T-cell (primary cell): ENCODE data around the gene SFXN4. TPM values are rescaled to one million over a fixed set of nuclear protein-coding genes. Genes with fewer than 3 reads are reported as not detected.

Source experiments
- ATAC-seq, 4 experiments: fragments of 200-7000 bp in 3 of 4; fragments of 150-1000 bp in 1 of 4; cut with Tn5 transposase; replicated peaks in 1 of 4; 1 replicate in 3 of 4; 2 replicates in 1 of 4; pipeline ENCODE4 v1.10.0; 2021; ENCODE audit warnings: moderate library complexity in 3 of 4, mild to moderate bottlenecking in 2 of 4, moderate number of reproducible peaks in 1 of 4
- CTCF ChIA-PET, 2 donors: fragments of 300-600 bp; sonication (Branson Sonifier 250); formaldehyde crosslinking; loops; one replicate each; lab custom pipeline; 2022; ENCODE audit warnings: antibody characterized with exemption in 2 of 2; lab: Charles Lee
- POLR2A ChIA-PET, 2 donors: fragments of 300-600 bp; sonication (Branson Sonifier 250); formaldehyde crosslinking; loops; one replicate each; lab custom pipeline; 2022; ENCODE audit warnings: antibody characterized with exemption in 2 of 2; lab: Charles Lee
- DNase-seq, 35 experiments: peaks; one replicate each; pipeline versions ENCODE4 v3.0.0 to v3.0.0-alpha.2; 2013 to 2023
- H3K27ac ChIP-seq: one replicate; pipeline ENCODE4 v1.5.1; 2013; ENCODE audit warnings: low read length
- H3K27me3 ChIP-seq, 2 experiments: replicated peaks in 1 of 2; 1 replicate in 1 of 2; 2 replicates in 1 of 2; pipeline versions ENCODE4 v1.6.1 to v1.7.0; 2013; ENCODE audit warnings: low read length in 1 of 2, mixed read lengths in 1 of 2; ENCODE audit not compliant: control insufficient read depth in 2 of 2, insufficient read depth in 2 of 2; ENCODE audit errors: extremely low read depth in 1 of 2
- H3K36me3 ChIP-seq, 2 donors: 1 replicate in 1 of 2; 2 replicates in 1 of 2; pipeline versions ENCODE4 v1.6.1 to v1.7.0; 2013; ENCODE audit warnings: low read length in 1 of 2; ENCODE audit not compliant: control insufficient read depth in 2 of 2, insufficient read depth in 1 of 2; ENCODE audit errors: extremely low read depth in 1 of 2
- H3K4me1 ChIP-seq, 2 experiments: 1 replicate in 1 of 2; 2 replicates in 1 of 2; pipeline versions ENCODE4 v1.6.1 to v1.7.0; 2013; ENCODE audit warnings: low read length in 2 of 2, mixed read lengths in 1 of 2; ENCODE audit not compliant: insufficient read depth in 2 of 2, control insufficient read depth in 1 of 2; ENCODE audit errors: extremely low read depth in 1 of 2
- H3K4me3 ChIP-seq, 2 donors: 1 replicate in 1 of 2; 2 replicates in 1 of 2; pipeline versions ENCODE4 v1.5.1 to v1.7.0; 2013; ENCODE audit warnings: mild to moderate bottlenecking in 2 of 2, low read length in 1 of 2, moderate library complexity in 1 of 2; ENCODE audit not compliant: control insufficient read depth in 1 of 2; ENCODE audit errors: extremely low read depth in 1 of 2
- H3K9me3 ChIP-seq: 2 replicates; pipeline ENCODE4 v1.7.0; 2013
- H3K27ac Mint-ChIP-seq, 2 donors: one replicate each; pipeline ENCODE4 v1.8.0; 2020 to 2021; ENCODE audit warnings: mild to moderate bottlenecking in 2 of 2, mixed read lengths in 2 of 2
- H3K27me3 Mint-ChIP-seq, 2 donors: one replicate each; pipeline ENCODE4 v1.8.0; 2021 to 2022; ENCODE audit warnings: mixed read lengths in 2 of 2
- H3K36me3 Mint-ChIP-seq: one replicate; pipeline ENCODE4 v1.8.0; 2021; ENCODE audit warnings: mixed read lengths
- H3K4me1 Mint-ChIP-seq, 3 donors: one replicate each; pipeline ENCODE4 v1.8.0; 2020 to 2022; ENCODE audit warnings: mixed read lengths in 3 of 3, mild to moderate bottlenecking in 1 of 3
- H3K4me3 Mint-ChIP-seq, 3 donors: one replicate each; pipeline ENCODE4 v1.8.0; 2020 to 2022; ENCODE audit warnings: mild to moderate bottlenecking in 3 of 3, mixed read lengths in 3 of 3, moderate library complexity in 3 of 3
- H3K9me3 Mint-ChIP-seq, 3 donors: one replicate each; pipeline ENCODE4 v1.8.0; 2020 to 2022; ENCODE audit warnings: mixed read lengths in 3 of 3
- WGBS: methylation state at CpG from one replicate; pipeline ENCODE4 v1.1.5; 2013; ENCODE audit warnings: missing lambda C conversion rate; ENCODE audit not compliant: insufficient coverage; 5-methylcytosine and 5-hydroxymethylcytosine counted together
- total RNA-seq, 35 experiments: library from RNA in 6 of 35; stranded (reverse) in 6 of 35; fragments of 120-200 nt in 1 of 35; gene quantifications; one replicate each; pipeline versions ENCODE4 v1.2.1 to v1.2.4 and lab custom pipeline; 2013 to 2026

SFXN4 gene
- total RNA-seq, 5 donors from 2014 or later (not counting 1 experiment from before 2014, with no cell fraction given) = 10.4 to 19.4 (median 13.9) TPM

DNA sequence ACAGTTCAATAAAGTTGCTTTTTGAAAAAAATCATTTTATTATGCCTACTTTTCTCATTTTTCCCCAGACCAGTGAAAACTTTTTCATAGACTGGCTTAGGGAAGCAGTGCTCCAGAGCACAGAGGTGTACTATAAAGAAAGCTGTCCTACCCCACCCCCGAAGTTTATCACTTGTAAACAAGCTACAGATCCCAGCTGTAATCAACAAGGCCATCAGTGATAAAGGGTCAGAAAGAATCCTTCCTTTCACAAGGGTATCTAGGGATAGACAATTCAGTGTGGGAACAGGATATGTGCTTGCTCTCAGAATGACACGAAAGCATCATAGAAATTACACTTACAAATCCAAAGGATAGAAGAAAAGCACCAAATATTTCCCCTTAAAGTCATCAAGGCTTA lies 8.6 kb upstream of the SFXN4 start:
- no peaks in the 10 kb centered on the region for H3K27me3 Mint-ChIP-seq
- no peaks in the 10 kb centered on the region for H3K27me3 ChIP-seq
- no CpG with 5 or more reads among the region's 2 CpGs for WGBS
- no peaks in the 10 kb centered on the region for H3K9me3 Mint-ChIP-seq
- DNase-seq (no peak), ATAC-seq (no peak)
- ChIA-PET POLR2A (interaction anchor here in 1 of 2 donors (0.6 kb wide), 1 partner anchor 12 kb away, joined by 3 read pairs; no protein-coding TSS in a partner anchor), CTCF (interaction anchor here in 1 of 2 donors (0.7 kb wide), 1 partner anchor 104 kb away, joined by 3 read pairs; no protein-coding TSS in a partner anchor)
- peaks cover 4 to 22% of the 10 kb centered on the region in 2 experiments for H3K4me1 ChIP-seq
- peaks cover 28% of the 10 kb centered on the region for H3K36me3 Mint-ChIP-seq
- no peaks in the 10 kb centered on the region for H3K9me3 ChIP-seq
- H3K4me3 Mint-ChIP-seq = no peak overlapping the region
- H3K4me1 Mint-ChIP-seq = peaks cover 16 to 30% (median 29%) of the 10 kb centered on the region in 3 donors
- H3K4me3 ChIP-seq = no peak overlapping the region
- H3K36me3 ChIP-seq = peaks cover 12 to 50% of the 10 kb centered on the region in 2 donors
- no peak overlapping the region for H3K27ac ChIP-seq
- no peak overlapping the region for H3K27ac Mint-ChIP-seq

- Mint-ChIP-seq H3K4me1 (peaks cover 15 to 34% (median 29%) of the 10 kb centered on the region in 3 donors), H3K27me3 (no peaks in the 10 kb centered on the region), H3K9me3 (no peaks in the 10 kb centered on the region), H3K27ac (peak overlapping the region; percentile 93 to 96), H3K36me3 (peaks cover 32% of the 10 kb centered on the region), H3K4me3 (peak overlapping the region; percentile 85 to 90 (median 88))
- no peak for ATAC-seq
- WGBS = 83% methylated on average over 6 of the region's 8 CpGs
- Histone ChIP-seq H3K9me3 (no peaks in the 10 kb centered on the region), H3K36me3 (peaks cover 3 to 32% of the 10 kb centered on the region in 2 donors), H3K4me3 (no peak overlapping the region), H3K27ac (no peak overlapping the region), H3K27me3 (no peaks in the 10 kb centered on the region), H3K4me1 (peaks cover 7 to 23% of the 10 kb centered on the region in 2 experiments)
- no peak for DNase-seq
- POLR2A ChIA-PET = no interaction called here
- CTCF ChIA-PET = no interaction called here
Observed at GRCh38 chr10:119167041-119167440, 1.5 kb upstream of the SFXN4 start.

- Histone ChIP-seq H3K27me3 (no peaks in the 10 kb centered on the region), H3K4me3 (no peak overlapping the region), H3K36me3 (peaks cover 0 to 31% of the 10 kb centered on the region in 2 donors), H3K27ac (peak overlapping the region; percentile 68), H3K9me3 (no peaks in the 10 kb centered on the region), H3K4me1 (peaks cover 7 to 23% of the 10 kb centered on the region in 2 experiments)
- peak overlapping the region; percentile 85 to 90 (median 88) for H3K4me3 Mint-ChIP-seq
- H3K36me3 Mint-ChIP-seq = peaks cover 29% of the 10 kb centered on the region
- POLR2A ChIA-PET = interaction anchor here in 1 of 2 donors (0.6 kb wide), 1 partner anchor 613 kb away, joined by 3 read pairs; no protein-coding TSS in a partner anchor
- ATAC-seq (no peak), DNase-seq (no peak)
- no peaks in the 10 kb centered on the region for H3K27me3 Mint-ChIP-seq
- WGBS = 81% methylated on average over 8 of the region's 8 CpGs
- peaks cover 15 to 36% (median 30%) of the 10 kb centered on the region in 3 donors for H3K4me1 Mint-ChIP-seq
- H3K9me3 Mint-ChIP-seq = no peaks in the 10 kb centered on the region
- CTCF ChIA-PET = interaction anchor here in 1 of 2 donors (0.6 kb wide), 1 partner anchor 94 kb away, joined by 3 read pairs; no protein-coding TSS in a partner anchor
- H3K27ac Mint-ChIP-seq = peak overlapping the region; percentile 93 to 96
Observed at GRCh38 chr10:119166564-119166963, 1.1 kb upstream of the SFXN4 start.

DNA sequence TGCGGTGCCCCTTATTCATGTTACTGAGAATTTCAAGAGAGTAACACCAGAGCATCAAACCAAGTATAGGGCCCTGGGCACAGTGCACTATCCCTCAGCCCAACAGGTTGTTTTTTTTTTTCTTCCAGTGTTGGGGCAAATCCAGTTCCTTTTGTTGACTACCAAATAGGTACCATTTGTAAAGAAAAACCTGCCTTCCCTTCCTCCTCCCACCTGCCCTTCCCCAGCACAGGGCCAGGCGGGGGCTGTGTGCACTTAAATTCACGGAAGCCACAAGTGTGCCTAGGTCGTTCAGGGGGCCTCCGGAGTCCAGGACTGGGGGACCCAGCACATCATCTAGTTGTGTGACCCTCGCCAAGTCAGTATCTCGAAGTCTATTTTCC lies 595 bp upstream of the SFXN4 start:
- Histone ChIP-seq H3K27ac (peak overlapping the region; percentile 68), H3K9me3 (no peaks in the 10 kb centered on the region), H3K36me3 (peaks cover 0 to 27% of the 10 kb centered on the region in 2 donors), H3K27me3 (no peaks in the 10 kb centered on the region), H3K4me3 (peak overlapping the region; percentile 72 to 83), H3K4me1 (peaks cover 7 to 23% of the 10 kb centered on the region in 2 experiments)
- H3K9me3 Mint-ChIP-seq = no peaks in the 10 kb centered on the region
- H3K36me3 Mint-ChIP-seq = peaks cover 30% of the 10 kb centered on the region
- peak; percentile 1 to 9 (median 3) for ATAC-seq
- no peaks in the 10 kb centered on the region for H3K27me3 Mint-ChIP-seq
- ChIA-PET CTCF (interaction anchor here in 1 of 2 donors (0.6 kb wide), 1 partner anchor 94 kb away, joined by 3 read pairs; no protein-coding TSS in a partner anchor), POLR2A (interaction anchor here in 1 of 2 donors (0.6 kb wide), 1 partner anchor 614 kb away, joined by 3 read pairs; no protein-coding TSS in a partner anchor)
- 73% methylated on average over 4 of the region's 7 CpGs for WGBS
- peaks cover 15 to 36% (median 30%) of the 10 kb centered on the region in 3 donors for H3K4me1 Mint-ChIP-seq
- DNase-seq = no peak
- H3K4me3 Mint-ChIP-seq = peak overlapping the region; percentile 85 to 90 (median 88)
- peak overlapping the region; percentile 93 to 96 for H3K27ac Mint-ChIP-seq

- Histone ChIP-seq H3K27ac (no peak overlapping the region), H3K36me3 (peaks cover 2 to 24% of the 10 kb centered on the region in 2 donors), H3K4me3 (no peak overlapping the region), H3K4me1 (peaks cover 7 to 23% of the 10 kb centered on the region in 2 experiments), H3K27me3 (no peaks in the 10 kb centered on the region), H3K9me3 (no peaks in the 10 kb centered on the region)
- peaks cover 18% of the 10 kb centered on the region for H3K36me3 Mint-ChIP-seq
- H3K27ac Mint-ChIP-seq = peak overlapping the region; percentile 0 to 40
- no peak overlapping the region for H3K4me3 Mint-ChIP-seq
- no peaks in the 10 kb centered on the region for H3K27me3 Mint-ChIP-seq
- DNase-seq = no peak
- H3K9me3 Mint-ChIP-seq = no peaks in the 10 kb centered on the region
- POLR2A ChIA-PET = interaction anchor here in 1 of 2 donors (0.6 kb wide), 1 partner anchor 11 kb away, joined by 3 read pairs; no protein-coding TSS in a partner anchor
- peaks cover 15 to 36% (median 30%) of the 10 kb centered on the region in 3 donors for H3K4me1 Mint-ChIP-seq
- 93% methylated on average over 3 of the region's 5 CpGs for WGBS
- no peak for ATAC-seq
- CTCF ChIA-PET = no interaction called here
Observed at GRCh38 chr10:119162452-119163092, 2.9 kb downstream of the SFXN4 start.

- no peaks in the 10 kb centered on the region for H3K9me3 ChIP-seq
- WGBS = 83% methylated on average over 10 of the region's 11 CpGs
- Mint-ChIP-seq H3K4me3 (no peak overlapping the region), H3K27ac (no peak overlapping the region), H3K4me1 (peaks cover 9 to 32% (median 28%) of the 10 kb centered on the region in 3 donors), H3K27me3 (no peaks in the 10 kb centered on the region), H3K9me3 (no peaks in the 10 kb centered on the region), H3K36me3 (peaks cover 16% of the 10 kb centered on the region)
- H3K36me3 ChIP-seq = peaks cover 2 to 26% of the 10 kb centered on the region in 2 donors
- ATAC-seq (no peak), DNase-seq (no peak)
- H3K27ac ChIP-seq = no peak overlapping the region
- H3K27me3 ChIP-seq = no peaks in the 10 kb centered on the region
- H3K4me1 ChIP-seq = peaks cover 7 to 23% of the 10 kb centered on the region in 2 experiments
- ChIA-PET POLR2A (interaction anchor here in 1 of 2 donors (0.5 to 1.0 kb wide), 5 partner anchors 12 to 641 kb away, joined by 3 to 6 read pairs (median 4); no protein-coding TSS in a partner anchor), CTCF (interaction anchor here (0.5 to 0.6 kb wide), 4 partner anchors 64 to 376 kb away, joined by 3 to 7 read pairs (median 3); no protein-coding TSS in a partner anchor)
- no peak overlapping the region for H3K4me3 ChIP-seq
Observed at GRCh38 chr10:119161680-119162451, 3.6 kb downstream of the SFXN4 start.
